T follicular helper cell (primary cell): Measurements from ENCODE around the gene ABCA6.
"Not testable (repeated sequence)": the region's sequence is repeated elsewhere in the genome, so short reads cannot be mapped to it uniquely, and the experiment has no call there.

Experiments
- DNase-seq: peaks from one replicate; pipeline ENCODE4 v3.0.0-alpha.2; 2020; ENCODE audit warnings: low read depth

The ABCA6 gene

GRCh38 chr17:69070378-69071232 lies 71.1 kb downstream of the ABCA6 start:
- DNase-seq: not testable (repeated sequence)

GRCh38 chr17:69069226-69069750 lies 72.4 kb downstream of the ABCA6 start:
- DNase-seq: no peak

GRCh38 chr17:69067274-69068047 lies 74.2 kb downstream of the ABCA6 start:
- no peak for DNase-seq

GRCh38 chr17:69066482-69066881 lies 75.2 kb downstream of the ABCA6 start:
- no peak for DNase-seq

GRCh38 chr17:69065113-69065512 lies 76.6 kb downstream of the ABCA6 start:
- no peak for DNase-seq

- no peak for DNase-seq
Measured at GRCh38 chr17:69064476-69064875, 77.2 kb downstream of the ABCA6 start.

- no peak for DNase-seq
Measured at GRCh38 chr17:69064001-69064400, 77.7 kb downstream of the ABCA6 start.

GRCh38 chr17:69062860-69063581 lies 78.7 kb downstream of the ABCA6 start:
- DNase-seq: no peak

- no peak for DNase-seq
Measured at GRCh38 chr17:69061721-69062556, 79.8 kb downstream of the ABCA6 start.

- no peak for DNase-seq
Measured at GRCh38 chr17:69060822-69061221, 80.9 kb downstream of the ABCA6 start, which contains the start of gene ABCA9. ABCA9 (minus strand) TSS chr17:69060927; CDS start chr17:69051126, 9,801 bp downstream.

GRCh38 chr17:69059458-69060175 lies 82.1 kb downstream of the ABCA6 start:
- DNase-seq: no peak

- DNase-seq: no peak
Measured at GRCh38 chr17:69058165-69058564, 83.5 kb downstream of the ABCA6 start.

GRCh38 chr17:69057280-69057679 lies 84.4 kb downstream of the ABCA6 start:
- DNase-seq: no peak

- no peak for DNase-seq
Measured at GRCh38 chr17:69056179-69056823, 85.4 kb downstream of the ABCA6 start.

- no peak for DNase-seq
Measured at GRCh38 chr17:69055334-69055733, 86.4 kb downstream of the ABCA6 start.

GRCh38 chr17:69050999-69051775 lies 90.5 kb downstream of the ABCA6 start:
- DNase-seq: no peak

- no peak for DNase-seq
Measured at GRCh38 chr17:69048634-69049033, 93.1 kb downstream of the ABCA6 start.

GRCh38 chr17:69047368-69048263 lies 94.1 kb downstream of the ABCA6 start:
- no peak for DNase-seq
